GM19467 (cell line): ENCODE measurements around the gene CTNND1.
"Not testable (repeated sequence)": the region's sequence is repeated elsewhere in the genome, so short reads cannot be mapped to it uniquely, and the experiment has no call there.

Experiments used
- ATAC-seq: cut with Tn5 transposase; IDR thresholded peaks from one replicate; pipeline ENCODE4 v1.9.1; 2021; ENCODE audit warnings: mild to moderate bottlenecking, moderate library complexity; ENCODE audit not compliant: unreplicated experiment

The CTNND1 gene, protein sequence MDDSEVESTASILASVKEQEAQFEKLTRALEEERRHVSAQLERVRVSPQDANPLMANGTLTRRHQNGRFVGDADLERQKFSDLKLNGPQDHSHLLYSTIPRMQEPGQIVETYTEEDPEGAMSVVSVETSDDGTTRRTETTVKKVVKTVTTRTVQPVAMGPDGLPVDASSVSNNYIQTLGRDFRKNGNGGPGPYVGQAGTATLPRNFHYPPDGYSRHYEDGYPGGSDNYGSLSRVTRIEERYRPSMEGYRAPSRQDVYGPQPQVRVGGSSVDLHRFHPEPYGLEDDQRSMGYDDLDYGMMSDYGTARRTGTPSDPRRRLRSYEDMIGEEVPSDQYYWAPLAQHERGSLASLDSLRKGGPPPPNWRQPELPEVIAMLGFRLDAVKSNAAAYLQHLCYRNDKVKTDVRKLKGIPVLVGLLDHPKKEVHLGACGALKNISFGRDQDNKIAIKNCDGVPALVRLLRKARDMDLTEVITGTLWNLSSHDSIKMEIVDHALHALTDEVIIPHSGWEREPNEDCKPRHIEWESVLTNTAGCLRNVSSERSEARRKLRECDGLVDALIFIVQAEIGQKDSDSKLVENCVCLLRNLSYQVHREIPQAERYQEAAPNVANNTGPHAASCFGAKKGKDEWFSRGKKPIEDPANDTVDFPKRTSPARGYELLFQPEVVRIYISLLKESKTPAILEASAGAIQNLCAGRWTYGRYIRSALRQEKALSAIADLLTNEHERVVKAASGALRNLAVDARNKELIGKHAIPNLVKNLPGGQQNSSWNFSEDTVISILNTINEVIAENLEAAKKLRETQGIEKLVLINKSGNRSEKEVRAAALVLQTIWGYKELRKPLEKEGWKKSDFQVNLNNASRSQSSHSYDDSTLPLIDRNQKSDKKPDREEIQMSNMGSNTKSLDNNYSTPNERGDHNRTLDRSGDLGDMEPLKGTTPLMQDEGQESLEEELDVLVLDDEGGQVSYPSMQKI

GRCh38 chr11:57761301-57762234, at the start of gene CTNND1:
CTNND1 (plus strand) TSS chr11:57761802; CDS start chr11:57791479, 29,677 bp downstream.
- ATAC-seq, result peak; percentile 81

DNA sequence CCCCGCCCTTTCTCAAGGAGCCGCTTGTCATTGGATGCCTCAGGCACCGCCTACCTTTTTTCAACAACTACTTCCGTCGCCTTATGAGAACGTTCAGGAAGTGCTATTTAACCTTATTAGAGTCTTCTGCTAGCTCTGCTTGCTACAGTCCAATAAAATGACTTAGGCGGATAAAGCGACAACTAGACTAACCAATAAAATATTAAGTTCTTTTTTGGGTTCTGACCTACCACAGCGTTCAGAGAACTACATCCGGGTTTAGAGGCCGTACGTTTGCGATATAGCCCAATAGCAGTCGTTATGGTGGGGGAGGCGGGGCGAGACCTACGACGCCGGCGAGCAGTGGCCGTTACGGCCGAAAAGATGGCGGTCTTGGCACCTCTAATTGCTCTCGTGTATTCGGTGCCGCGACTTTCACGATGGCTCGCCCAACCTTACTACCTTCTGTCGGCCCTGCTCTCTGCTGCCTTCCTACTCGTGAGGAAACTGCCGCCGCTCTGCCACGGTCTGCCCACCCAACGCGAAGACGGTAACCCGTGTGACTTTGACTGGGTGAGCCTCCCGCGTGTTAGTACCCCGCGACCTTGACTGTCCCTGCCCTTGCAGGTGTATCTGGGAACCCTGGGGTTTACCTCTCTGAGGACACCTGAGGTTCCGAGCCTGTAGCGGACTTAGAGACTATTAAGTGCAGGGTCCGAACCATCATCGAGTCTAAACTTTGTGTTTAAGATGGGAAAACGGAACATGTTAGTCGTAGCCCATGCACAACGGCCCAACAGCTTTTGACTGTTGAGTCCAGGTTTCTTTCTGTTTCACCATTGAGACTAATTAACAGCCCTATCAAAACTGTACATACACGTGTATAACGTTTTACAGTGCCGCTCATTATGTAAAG, 49.1 kb upstream of the CTNND1 start, which contains the start of gene TMX2:
TMX2 (plus strand) TSS at position 338 of the 895 bp plus-strand sequence; CDS start at position 364, 26 bp downstream.
- ATAC-seq, result peak; percentile 96

- ATAC-seq, result no peak
Observed at GRCh38 chr11:57713835-57714234, 47.8 kb upstream of the CTNND1 start.

- ATAC-seq, result not testable (repeated sequence)
Observed at GRCh38 chr11:57716726-57717125, 44.9 kb upstream of the CTNND1 start.

- ATAC-seq, result no peak
Observed at GRCh38 chr11:57727185-57727584, 34.4 kb upstream of the CTNND1 start.

DNA sequence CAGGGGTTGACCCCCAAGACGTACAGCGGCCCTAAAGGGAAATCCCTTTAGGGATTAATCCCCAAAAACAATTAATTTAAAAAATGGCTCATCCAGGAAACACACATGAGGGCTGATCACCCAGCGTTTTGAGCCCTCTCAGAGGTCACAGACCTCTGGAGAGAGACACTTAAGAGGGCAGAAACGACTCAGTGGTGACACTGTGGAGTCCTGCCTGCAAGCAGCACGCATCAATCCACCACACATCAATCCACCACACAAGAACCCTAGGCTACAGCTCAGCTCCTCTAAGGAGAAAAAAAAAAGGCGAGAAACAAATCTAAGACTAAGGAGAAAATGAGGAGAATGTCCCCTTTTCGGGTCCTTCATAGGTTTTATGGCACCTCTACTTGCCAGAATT, 32.8 kb upstream of the CTNND1 start:
- ATAC-seq, result no peak

- no peak for ATAC-seq
Observed at GRCh38 chr11:57729479-57729878, 32.1 kb upstream of the CTNND1 start.

- ATAC-seq, result no peak
Observed at GRCh38 chr11:57732661-57733060, 28.9 kb upstream of the CTNND1 start.

DNA sequence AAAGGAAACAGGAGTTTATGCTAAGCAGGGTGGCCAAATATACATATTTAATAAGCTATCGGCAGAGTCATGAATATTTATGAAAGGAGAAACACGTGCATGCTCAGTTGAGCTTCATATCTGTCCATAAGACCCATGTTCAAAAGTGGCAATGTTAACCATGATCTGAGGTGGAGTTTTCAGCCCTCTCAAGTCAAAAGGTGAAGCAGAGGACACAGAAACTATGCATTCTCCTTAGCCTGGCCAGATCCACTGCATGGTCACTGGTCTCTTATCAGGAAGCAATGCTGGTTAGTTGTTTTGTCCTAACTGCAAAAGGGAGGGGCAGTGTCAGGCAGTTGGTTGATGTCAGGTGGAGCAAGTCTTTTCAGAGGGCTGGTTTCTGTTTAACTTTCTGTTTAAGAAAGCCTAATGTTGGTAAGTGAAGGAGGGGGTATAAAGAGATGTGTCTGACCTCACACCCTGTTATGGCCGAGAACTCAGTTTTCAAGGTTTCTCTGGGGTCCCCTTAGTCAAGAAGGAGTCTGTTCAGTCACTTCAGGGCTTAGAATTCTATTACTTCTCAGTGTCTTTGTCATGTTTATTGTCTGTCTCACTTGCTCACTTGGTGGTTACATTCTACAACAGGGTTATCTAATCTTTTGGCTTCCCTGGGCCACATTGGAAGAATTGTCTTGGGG, 25.8 kb upstream of the CTNND1 start:
- ATAC-seq, result no peak

DNA sequence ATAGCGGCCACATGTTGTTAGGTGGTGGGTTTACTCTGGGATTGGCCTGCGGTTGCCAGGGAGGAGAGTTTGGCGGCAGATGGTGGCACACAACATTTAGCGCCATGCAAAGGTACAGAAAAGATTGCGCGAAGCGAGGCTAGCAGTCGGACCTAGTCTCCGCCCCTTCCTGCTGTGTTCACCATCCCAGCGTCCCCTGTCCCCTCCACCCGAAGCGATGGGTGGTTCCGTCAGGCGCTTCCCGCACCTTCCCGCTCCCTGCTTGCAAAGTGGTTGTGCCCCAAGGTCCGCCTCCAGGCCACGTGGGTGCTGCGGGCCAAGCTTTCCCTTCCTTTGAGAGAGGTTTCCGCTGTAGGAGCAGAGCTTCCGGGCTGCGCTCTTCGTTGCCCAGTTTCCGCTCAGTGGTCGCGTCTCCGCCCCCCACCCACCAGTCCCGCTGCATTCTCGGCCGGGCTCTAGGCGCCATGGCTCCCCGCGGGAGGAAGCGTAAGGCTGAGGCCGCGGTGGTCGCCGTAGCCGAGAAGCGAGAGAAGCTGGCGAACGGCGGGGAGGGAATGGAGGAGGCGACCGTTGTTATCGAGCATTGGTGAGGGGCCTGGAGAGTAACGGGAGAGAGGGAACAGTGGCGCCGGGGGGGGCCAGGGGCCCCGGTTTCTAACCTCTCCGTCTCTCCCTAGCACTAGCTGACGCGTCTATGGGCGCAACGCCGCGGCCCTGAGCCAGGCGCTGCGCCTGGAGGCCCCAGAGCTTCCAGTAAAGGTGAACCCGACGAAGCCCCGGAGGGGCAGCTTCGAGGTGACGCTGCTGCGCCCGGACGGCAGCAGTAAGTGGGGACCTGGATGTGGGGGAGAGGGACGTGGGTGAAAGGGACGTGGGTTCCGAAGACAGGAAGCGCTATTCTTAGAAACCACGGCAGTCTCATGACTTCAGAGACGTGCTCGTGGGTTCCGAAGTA, 20.2 kb upstream of the CTNND1 start, which contains the start of gene SELENOH:
SELENOH (plus strand) TSS at position 360 of the 955 bp plus-strand sequence; CDS start at position 465, 105 bp downstream.
- peak; percentile 90 for ATAC-seq

DNA sequence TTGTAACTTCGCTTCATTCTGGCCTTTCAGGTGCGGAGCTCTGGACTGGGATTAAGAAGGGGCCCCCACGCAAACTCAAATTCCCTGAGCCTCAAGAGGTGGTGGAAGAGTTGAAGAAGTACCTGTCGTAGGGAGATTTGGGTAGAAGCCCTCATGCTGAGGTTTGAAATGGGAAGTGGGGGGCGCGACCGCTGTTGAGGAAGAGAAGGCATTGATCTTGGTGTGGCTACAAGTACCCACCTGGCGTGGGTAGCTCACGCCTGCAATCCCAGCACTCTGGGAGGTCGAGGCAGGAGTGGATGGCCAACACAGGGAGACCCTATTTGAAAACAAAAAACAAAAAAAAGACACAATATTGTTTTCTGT, 19.5 kb upstream of the CTNND1 start:
- no peak for ATAC-seq

DNA sequence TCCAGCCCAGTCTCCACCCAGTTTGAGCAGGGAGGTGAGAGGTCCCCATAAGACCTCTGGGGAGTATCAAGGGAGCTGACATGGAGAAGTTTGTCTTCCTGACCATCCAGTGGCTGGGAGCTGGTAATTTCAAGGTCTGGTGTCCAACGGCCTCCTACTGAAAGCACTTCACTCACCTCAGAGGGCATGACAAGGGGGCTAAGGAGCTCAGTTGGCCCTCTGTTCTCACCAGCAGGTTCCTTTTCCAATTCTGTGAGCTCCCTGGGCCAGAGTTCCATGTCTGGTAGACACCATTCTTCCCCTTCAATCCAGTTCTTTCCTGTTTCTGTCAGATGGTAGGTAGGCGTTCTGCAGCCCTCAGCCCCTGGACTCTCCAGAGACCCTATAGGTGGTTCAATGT, 17.2 kb upstream of the CTNND1 start:
- ATAC-seq, result no peak

DNA sequence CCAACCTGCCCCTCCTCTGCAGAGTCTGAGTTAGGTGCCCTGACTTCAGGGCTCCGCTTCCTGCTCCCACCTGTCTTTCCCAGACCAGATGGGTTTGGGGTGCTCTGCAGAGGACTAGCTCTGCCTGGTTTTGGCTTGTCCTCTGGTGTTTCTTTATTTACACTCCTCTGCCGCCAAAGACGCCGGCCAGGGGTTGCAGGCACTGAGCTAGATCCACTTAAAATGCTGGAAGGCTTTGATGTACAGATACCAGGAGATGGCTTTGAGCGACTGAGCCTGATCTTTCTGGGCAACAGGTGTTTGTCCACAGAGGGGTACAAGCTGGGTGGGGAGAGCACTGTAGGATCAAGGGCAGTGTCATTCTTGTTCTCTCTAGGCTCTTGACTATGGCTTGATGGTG, 16.4 kb upstream of the CTNND1 start:
- no peak for ATAC-seq

DNA sequence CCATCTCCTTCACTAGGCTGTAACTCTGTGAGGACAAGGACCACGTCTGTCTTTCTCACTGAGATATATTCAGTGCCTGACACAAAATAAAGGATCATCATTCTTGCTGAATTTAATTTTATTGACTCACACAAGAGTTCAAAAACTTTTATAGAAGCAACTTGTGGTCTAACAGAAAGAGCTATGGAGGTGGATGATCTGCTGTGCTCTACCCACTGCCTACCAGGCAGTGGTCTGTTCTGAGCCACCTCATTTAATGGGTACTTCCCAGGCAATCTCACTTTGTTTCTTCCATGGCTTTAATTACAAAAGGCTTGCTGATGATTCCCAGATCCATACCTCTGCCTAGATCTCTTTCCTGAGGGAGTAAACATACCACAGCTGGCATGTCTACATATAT, 14.7 kb upstream of the CTNND1 start:
- no peak for ATAC-seq

GRCh38 chr11:57751176-57751575, 10.4 kb upstream of the CTNND1 start:
- ATAC-seq, result no peak

DNA sequence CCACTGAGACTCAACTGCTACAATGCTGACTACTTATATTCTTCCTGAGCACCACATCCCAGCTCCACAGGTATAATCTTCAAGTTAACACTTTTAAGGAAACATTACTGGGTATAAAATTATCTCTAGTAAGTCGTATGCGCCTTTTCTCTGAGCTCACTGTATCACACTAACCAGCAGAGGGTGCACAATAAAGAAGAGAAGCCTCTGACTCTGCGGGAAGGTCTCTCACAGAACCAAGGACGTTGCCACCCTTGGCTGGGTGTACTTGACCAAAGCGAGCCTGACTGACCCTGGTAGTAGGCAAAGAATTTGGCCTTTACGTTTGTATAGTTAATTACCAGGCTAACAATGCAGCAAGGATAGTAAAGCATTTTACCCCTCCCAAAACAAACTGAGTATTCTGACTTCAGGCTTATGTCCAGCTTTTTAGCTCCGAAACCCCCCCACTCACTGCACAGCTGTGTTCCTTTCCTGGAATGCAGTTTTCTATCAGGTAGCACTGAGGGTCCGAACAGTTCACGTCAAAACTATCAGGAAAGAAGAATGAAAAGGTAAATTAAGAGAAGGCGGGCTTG, 9.8 kb upstream of the CTNND1 start, which contains the start of gene BTBD18:
BTBD18 (minus strand) TSS at position 144 of the 578 bp plus-strand sequence. CDS start 631 bp downstream, outside the sequence.
- no peak for ATAC-seq

- no peak for ATAC-seq
Observed at GRCh38 chr11:57752954-57753353, 8.6 kb upstream of the CTNND1 start.
